IMR-90 (cell line): Measurements from ENCODE around the gene ARHGEF4.

Experiments
- BHLHE40 ChIP-seq: fragments of 150-350 bp; IDR thresholded peaks from 2 replicates; pipeline ENCODE4 v1.6.1; 2016; ENCODE audit warnings: mild to moderate bottlenecking, low read depth, low read length
- CEBPB ChIP-seq: IDR thresholded peaks from 2 replicates; pipeline ENCODE4 v1.6.1; 2012; ENCODE audit warnings: low read depth, low read length, improper control_type of control experiment
- CHD1 ChIP-seq: IDR thresholded peaks from 2 replicates; pipeline ENCODE4 v1.6.1; 2012; ENCODE audit warnings: low read depth, low read length, improper control_type of control experiment
- FOS ChIP-seq: fragments of 150-350 bp; IDR thresholded peaks from 2 replicates; pipeline ENCODE4 v1.6.1; 2016; ENCODE audit warnings: low read depth, low read length
- MAZ ChIP-seq: IDR thresholded peaks from 2 replicates; pipeline ENCODE4 v1.6.1; 2012; ENCODE audit warnings: low read depth, mild to moderate bottlenecking, low read length, improper control_type of control experiment, moderate library complexity, borderline replicate concordance
- MXI1 ChIP-seq: IDR thresholded peaks from 2 replicates; pipeline ENCODE4 v1.6.1; 2012; ENCODE audit warnings: low read depth, mild to moderate bottlenecking, low read length, moderate library complexity, borderline replicate concordance
- POLR2A ChIP-seq: IDR thresholded peaks from 2 replicates; pipeline ENCODE4 v1.6.1; 2012; ENCODE audit warnings: mild to moderate bottlenecking, low read depth, low read length
- RAD21 ChIP-seq: IDR thresholded peaks from 2 replicates; pipeline ENCODE4 v1.6.1; 2012; ENCODE audit warnings: low read length, improper control_type of control experiment
- RCOR1 ChIP-seq: IDR thresholded peaks from 2 replicates; pipeline ENCODE4 v1.6.1; 2012; ENCODE audit warnings: mild to moderate bottlenecking, low read length, improper control_type of control experiment; ENCODE audit not compliant: insufficient replicate concordance
- TF ChIP-seq, protein P1 (sequence below): conservative IDR thresholded peaks from 2 replicates; pipeline ENCODE4 v1.5.1; 2012; ENCODE audit warnings: mild to moderate bottlenecking, low read depth, low read length, improper control_type of control experiment
- TF ChIP-seq, protein P2 (sequence below): fragments of 150-350 bp; IDR thresholded peaks from 2 replicates; pipeline ENCODE4 v1.6.1; 2016; ENCODE audit warnings: low read depth, mild to moderate bottlenecking, low read length, moderate library complexity, borderline replicate concordance

DNA sequence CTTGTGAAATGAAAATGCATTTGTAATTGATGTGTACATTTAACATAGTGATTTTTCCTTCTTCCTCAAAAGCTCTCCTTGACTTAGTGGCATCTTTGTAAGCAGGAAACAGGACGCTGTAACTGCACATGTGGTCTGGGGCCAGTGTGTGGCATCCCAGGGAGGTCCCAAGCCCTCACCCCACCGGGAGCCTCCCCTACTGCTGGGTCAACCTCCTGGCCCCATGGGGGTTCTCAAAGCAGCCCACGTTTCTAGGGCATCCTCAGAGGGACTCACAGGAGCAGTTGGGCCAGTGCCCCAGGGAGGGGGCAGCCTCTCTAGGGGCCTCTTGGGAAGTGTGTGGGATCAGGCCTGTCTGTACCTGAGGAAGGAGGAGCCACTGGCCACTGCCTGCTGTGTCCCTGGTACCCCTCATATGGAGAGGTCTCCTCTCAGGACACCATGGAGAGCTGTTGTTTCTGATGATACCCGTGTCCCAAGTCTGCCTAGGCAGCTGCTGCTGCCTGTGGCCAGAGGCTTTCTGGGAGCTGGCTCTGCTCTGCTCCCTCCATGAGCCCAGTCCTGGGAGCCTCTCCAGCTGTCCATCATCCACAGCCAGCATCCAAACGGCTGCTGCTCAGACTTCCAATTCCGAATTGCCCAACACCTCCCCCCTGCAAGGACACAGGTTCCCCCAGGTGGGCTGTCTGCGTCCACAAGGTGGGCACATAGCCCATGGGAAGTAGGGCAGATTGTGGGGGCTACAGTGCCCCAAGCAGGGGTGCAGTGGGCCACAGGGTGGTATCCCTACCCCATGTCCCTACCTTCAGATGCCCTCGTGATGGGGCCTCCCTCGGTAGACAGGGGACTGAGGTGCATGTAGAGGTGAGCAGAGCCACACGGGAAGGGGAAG lies 13.4 kb downstream of the ARHGEF4 start:
- TF ChIP-seq, protein P1, sequence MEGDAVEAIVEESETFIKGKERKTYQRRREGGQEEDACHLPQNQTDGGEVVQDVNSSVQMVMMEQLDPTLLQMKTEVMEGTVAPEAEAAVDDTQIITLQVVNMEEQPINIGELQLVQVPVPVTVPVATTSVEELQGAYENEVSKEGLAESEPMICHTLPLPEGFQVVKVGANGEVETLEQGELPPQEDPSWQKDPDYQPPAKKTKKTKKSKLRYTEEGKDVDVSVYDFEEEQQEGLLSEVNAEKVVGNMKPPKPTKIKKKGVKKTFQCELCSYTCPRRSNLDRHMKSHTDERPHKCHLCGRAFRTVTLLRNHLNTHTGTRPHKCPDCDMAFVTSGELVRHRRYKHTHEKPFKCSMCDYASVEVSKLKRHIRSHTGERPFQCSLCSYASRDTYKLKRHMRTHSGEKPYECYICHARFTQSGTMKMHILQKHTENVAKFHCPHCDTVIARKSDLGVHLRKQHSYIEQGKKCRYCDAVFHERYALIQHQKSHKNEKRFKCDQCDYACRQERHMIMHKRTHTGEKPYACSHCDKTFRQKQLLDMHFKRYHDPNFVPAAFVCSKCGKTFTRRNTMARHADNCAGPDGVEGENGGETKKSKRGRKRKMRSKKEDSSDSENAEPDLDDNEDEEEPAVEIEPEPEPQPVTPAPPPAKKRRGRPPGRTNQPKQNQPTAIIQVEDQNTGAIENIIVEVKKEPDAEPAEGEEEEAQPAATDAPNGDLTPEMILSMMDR = no peak
- no peak for TF ChIP-seq BHLHE40
- TF ChIP-seq POLR2A = no peak
- no peak for TF ChIP-seq CEBPB
- no peak for TF ChIP-seq RAD21
- no peak for TF ChIP-seq MXI1
- TF ChIP-seq, protein P2, sequence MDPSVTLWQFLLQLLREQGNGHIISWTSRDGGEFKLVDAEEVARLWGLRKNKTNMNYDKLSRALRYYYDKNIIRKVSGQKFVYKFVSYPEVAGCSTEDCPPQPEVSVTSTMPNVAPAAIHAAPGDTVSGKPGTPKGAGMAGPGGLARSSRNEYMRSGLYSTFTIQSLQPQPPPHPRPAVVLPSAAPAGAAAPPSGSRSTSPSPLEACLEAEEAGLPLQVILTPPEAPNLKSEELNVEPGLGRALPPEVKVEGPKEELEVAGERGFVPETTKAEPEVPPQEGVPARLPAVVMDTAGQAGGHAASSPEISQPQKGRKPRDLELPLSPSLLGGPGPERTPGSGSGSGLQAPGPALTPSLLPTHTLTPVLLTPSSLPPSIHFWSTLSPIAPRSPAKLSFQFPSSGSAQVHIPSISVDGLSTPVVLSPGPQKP = no peak
- TF ChIP-seq CHD1 = no peak
- no peak for TF ChIP-seq RCOR1
- TF ChIP-seq MAZ = no peak
- TF ChIP-seq FOS = no peak
